Measurements from ENCODE around the gene PON2.

DNA sequence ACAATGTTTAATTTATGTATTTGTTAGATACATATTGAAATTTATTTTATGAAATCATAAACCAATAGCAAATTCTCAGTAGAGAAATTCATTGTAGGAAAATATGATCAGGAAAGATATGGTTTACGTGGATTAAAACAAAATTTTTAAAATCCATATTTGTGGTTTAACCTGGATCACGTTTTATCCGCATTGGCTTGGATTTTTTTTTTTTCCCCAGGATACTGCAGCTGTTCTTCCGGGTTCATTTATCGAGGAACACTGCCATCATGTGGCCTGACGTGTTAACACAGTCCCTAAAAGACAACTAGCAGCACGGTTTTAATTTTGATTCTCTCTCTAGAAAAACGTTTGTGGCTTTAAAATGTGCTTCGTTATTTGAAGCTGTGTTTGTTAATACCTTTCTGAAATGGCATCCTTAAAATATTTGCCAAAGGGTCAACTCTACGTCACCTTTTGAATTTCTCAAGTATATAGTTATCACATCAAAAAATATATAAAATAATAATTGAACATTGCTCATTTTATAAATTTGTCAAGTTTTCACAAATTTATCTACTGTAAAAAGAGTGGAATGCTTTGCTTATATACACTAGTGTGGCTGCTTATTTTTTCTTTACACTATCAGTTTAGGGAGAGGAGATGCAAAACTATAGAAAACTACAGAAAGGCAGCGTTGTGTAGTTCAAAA, 42.2 kb upstream of the PON2 start:
- TF ChIP-seq, protein P1, sequence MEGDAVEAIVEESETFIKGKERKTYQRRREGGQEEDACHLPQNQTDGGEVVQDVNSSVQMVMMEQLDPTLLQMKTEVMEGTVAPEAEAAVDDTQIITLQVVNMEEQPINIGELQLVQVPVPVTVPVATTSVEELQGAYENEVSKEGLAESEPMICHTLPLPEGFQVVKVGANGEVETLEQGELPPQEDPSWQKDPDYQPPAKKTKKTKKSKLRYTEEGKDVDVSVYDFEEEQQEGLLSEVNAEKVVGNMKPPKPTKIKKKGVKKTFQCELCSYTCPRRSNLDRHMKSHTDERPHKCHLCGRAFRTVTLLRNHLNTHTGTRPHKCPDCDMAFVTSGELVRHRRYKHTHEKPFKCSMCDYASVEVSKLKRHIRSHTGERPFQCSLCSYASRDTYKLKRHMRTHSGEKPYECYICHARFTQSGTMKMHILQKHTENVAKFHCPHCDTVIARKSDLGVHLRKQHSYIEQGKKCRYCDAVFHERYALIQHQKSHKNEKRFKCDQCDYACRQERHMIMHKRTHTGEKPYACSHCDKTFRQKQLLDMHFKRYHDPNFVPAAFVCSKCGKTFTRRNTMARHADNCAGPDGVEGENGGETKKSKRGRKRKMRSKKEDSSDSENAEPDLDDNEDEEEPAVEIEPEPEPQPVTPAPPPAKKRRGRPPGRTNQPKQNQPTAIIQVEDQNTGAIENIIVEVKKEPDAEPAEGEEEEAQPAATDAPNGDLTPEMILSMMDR (IDR thresholded peaks at IDR 0.05; ENCODE audit: insufficient read depth, low read length): peak; percentile 38
- TF ChIP-seq, protein P2, sequence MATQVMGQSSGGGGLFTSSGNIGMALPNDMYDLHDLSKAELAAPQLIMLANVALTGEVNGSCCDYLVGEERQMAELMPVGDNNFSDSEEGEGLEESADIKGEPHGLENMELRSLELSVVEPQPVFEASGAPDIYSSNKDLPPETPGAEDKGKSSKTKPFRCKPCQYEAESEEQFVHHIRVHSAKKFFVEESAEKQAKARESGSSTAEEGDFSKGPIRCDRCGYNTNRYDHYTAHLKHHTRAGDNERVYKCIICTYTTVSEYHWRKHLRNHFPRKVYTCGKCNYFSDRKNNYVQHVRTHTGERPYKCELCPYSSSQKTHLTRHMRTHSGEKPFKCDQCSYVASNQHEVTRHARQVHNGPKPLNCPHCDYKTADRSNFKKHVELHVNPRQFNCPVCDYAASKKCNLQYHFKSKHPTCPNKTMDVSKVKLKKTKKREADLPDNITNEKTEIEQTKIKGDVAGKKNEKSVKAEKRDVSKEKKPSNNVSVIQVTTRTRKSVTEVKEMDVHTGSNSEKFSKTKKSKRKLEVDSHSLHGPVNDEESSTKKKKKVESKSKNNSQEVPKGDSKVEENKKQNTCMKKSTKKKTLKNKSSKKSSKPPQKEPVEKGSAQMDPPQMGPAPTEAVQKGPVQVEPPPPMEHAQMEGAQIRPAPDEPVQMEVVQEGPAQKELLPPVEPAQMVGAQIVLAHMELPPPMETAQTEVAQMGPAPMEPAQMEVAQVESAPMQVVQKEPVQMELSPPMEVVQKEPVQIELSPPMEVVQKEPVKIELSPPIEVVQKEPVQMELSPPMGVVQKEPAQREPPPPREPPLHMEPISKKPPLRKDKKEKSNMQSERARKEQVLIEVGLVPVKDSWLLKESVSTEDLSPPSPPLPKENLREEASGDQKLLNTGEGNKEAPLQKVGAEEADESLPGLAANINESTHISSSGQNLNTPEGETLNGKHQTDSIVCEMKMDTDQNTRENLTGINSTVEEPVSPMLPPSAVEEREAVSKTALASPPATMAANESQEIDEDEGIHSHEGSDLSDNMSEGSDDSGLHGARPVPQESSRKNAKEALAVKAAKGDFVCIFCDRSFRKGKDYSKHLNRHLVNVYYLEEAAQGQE (IDR thresholded peaks at IDR 0.05; ENCODE audit: insufficient replicate concordance, low read depth): no peak
- no peak for TF ChIP-seq POLR2AphosphoS5 (IDR thresholded peaks at IDR 0.05; ENCODE audit: low read depth)
- no peak for TF ChIP-seq GABPA (IDR thresholded peaks at IDR 0.05; ENCODE audit: low read depth)
- no peak for TF ChIP-seq SPI1 (IDR thresholded peaks at IDR 0.05; ENCODE audit: borderline replicate concordance, low read depth)
